ENCODE results near the gene MCF2L2.
A peak's percentile ranks its signal among the peaks of the same experiment; 100 is the strongest.

The MCF2L2 gene

DNA sequence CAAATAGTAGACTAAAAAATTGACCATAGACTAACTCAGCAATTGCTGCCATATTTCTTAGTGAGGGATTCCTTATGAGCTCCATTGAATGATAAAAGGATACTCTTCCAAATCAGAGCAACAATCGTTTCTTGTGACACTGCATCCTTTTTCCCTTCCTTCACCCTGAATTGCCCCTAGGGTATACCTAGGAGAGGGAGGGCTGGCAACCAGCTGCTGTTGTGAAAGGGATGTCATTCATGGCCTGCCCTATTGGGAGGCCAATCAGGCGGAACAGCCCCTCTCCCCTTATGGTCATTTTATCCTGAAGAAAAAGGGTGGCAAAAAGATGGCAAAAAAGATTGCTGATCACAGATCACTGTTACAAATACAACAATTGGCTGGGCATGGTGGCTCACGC is 149.0 kb downstream of the MCF2L2 start:
- TF ChIP-seq CTCF (conservative IDR thresholded peaks at IDR 0.05), result no peak
- no peak overlapping the region for H3K27ac ChIP-seq

- H3K27ac ChIP-seq, result no peak overlapping the region
- no peak for TF ChIP-seq CTCF (conservative IDR thresholded peaks at IDR 0.05)
Observed at GRCh38 chr3:183278479-183279088, 149.8 kb downstream of the MCF2L2 start.

- no peak for TF ChIP-seq CTCF (conservative IDR thresholded peaks at IDR 0.05)
- no peak overlapping the region for H3K27ac ChIP-seq
Observed at GRCh38 chr3:183277260-183277659, 151.2 kb downstream of the MCF2L2 start.

- TF ChIP-seq CTCF (conservative IDR thresholded peaks at IDR 0.05), result no peak
- peak overlapping the region; percentile 48 for H3K27ac ChIP-seq
Observed at GRCh38 chr3:183275937-183276336, 152.5 kb downstream of the MCF2L2 start.

- TF ChIP-seq CTCF (conservative IDR thresholded peaks at IDR 0.05), result no peak
- peak overlapping the region; percentile 48 for H3K27ac ChIP-seq
Observed at GRCh38 chr3:183275418-183275817, 153.0 kb downstream of the MCF2L2 start.

DNA sequence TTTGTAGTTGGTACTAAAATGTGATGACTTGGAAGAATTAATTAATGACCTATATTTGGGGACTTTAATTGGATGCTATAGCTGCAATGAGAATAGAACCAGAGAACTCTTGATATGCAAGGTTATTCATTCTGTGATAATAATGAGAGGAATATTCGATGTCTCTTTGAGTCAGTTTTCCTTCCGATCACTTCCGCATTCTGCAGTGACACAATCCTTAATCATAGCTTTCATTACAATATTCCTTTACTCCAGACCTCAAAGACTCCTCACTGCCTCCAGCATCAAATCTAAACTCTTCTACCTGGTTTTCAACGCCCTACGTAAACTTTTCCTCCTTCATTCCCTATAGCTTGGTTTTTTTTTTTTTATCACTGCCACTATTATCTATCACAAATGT is 153.8 kb downstream of the MCF2L2 start:
- peak overlapping the region; percentile 48 for H3K27ac ChIP-seq
- no peak for TF ChIP-seq CTCF (conservative IDR thresholded peaks at IDR 0.05)

GRCh38 chr3:183272791-183273190 is 155.6 kb downstream of the MCF2L2 start:
- no peak overlapping the region for H3K27ac ChIP-seq
- no peak for TF ChIP-seq CTCF (conservative IDR thresholded peaks at IDR 0.05)

All from VCaP (cell line).